Fibroblast of lung (primary cell): ENCODE data around the gene MPC1.

Source experiments
- CTCF ChIP-seq, 2 donors: IDR thresholded peaks in 1 of 2; conservative IDR thresholded peaks in 1 of 2; 1 replicate in 1 of 2; 2 replicates in 1 of 2; pipeline ENCODE4 v1.5.1; 2011 to 2012; ENCODE audit warnings: low read length in 2 of 2, control low read depth in 1 of 2, inconsistent platforms in 1 of 2, low read depth in 1 of 2, mild to moderate bottlenecking in 1 of 2
- EZH2 ChIP-seq: IDR thresholded peaks from 2 replicates; pipeline ENCODE4 v1.5.1; 2012; ENCODE audit warnings: low read length, control low read depth, mild to moderate bottlenecking; ENCODE audit errors: missing control alignments

- TF ChIP-seq EZH2 (no peak), CTCF (conservative IDR thresholded peaks at IDR 0.05 in 1 of 2, IDR thresholded peaks at IDR 0.05 in 1 of 2; ENCODE audit: low read depth in 1 of 2, low read length in 2 of 2) (no peak)
Observed at GRCh38 chr6:166411271-166411670, 28.5 kb upstream of the MPC1 start.
